A673 (cell line): Measurements from ENCODE around the gene GMEB2. TPM values are rescaled to one million over a fixed set of nuclear protein-coding genes. Genes with fewer than 3 reads are reported as not detected.
A peak's percentile ranks its signal among the peaks of the same experiment; 100 is the strongest.

Source experiments
- BruUV-seq: library from RNA; stranded (reverse); fragments of 400-500 nt; replicated peaks from 2 replicates; lab custom pipeline; 2021; lab: Mats Ljungman, UMichigan
- CTCF ChIA-PET: fragments of 300-600 bp; sonication (Branson Sonifier 250); formaldehyde crosslinking; loops from one replicate; lab custom pipeline; 2022; ENCODE audit warnings: antibody characterized with exemption; lab: Charles Lee
- POLR2A ChIA-PET: fragments of 300-600 bp; sonication (Branson Sonifier 250); formaldehyde crosslinking; loops from one replicate; lab custom pipeline; 2022; ENCODE audit warnings: antibody characterized with exemption; ENCODE audit not compliant: low non-redundant PET; lab: Charles Lee
- DNase-seq: peaks from one replicate; pipeline ENCODE4 v3.0.0-alpha.2; 2015; ENCODE audit warnings: low spot score
- H3K27ac ChIP-seq: fragments of 200-600 bp; sonication (generic); 2 replicates; pipeline ENCODE4 v1.5.1; 2016; ENCODE audit warnings: mixed run types, low read depth, mild to moderate bottlenecking, mixed read lengths, antibody characterized with exemption, low read length; ENCODE audit not compliant: poor library complexity, severe bottlenecking
- H3K27me3 ChIP-seq: fragments of 200-600 bp; sonication (generic); replicated peaks from 2 replicates; pipeline ENCODE4 v1.6.1; 2017; ENCODE audit warnings: mixed run types, low read depth, mild to moderate bottlenecking, mixed read lengths, antibody characterized with exemption, low read length; ENCODE audit not compliant: insufficient read depth, poor library complexity
- H3K36me3 ChIP-seq: fragments of 200-600 bp; sonication (generic); 2 replicates; pipeline ENCODE4 v1.6.1; 2016; ENCODE audit warnings: mixed run types, mild to moderate bottlenecking, mixed read lengths, antibody characterized with exemption, low read length; ENCODE audit not compliant: insufficient read depth, poor library complexity, severe bottlenecking
- H3K4me1 ChIP-seq: fragments of 200-600 bp; sonication (generic); 2 replicates; pipeline ENCODE4 v1.6.1; 2017; ENCODE audit warnings: mixed run types, mild to moderate bottlenecking, mixed read lengths, antibody characterized with exemption, low read length; ENCODE audit not compliant: insufficient read depth, poor library complexity, severe bottlenecking
- H3K4me3 ChIP-seq: fragments of 200-600 bp; sonication (generic); 2 replicates; pipeline ENCODE4 v1.5.1; 2016; ENCODE audit warnings: low read depth, mixed run types, mild to moderate bottlenecking, mixed read lengths, low read length; ENCODE audit not compliant: poor library complexity, severe bottlenecking
- H3K9me3 ChIP-seq: fragments of 200-600 bp; sonication (generic); 2 replicates; pipeline ENCODE4 v1.6.1; 2016; ENCODE audit warnings: mixed run types, low read depth, mild to moderate bottlenecking, mixed read lengths, antibody characterized with exemption, low read length; ENCODE audit not compliant: poor library complexity, severe bottlenecking
- CTCF ChIP-seq: fragments of 300-800, 200-600 bp; sonication (generic); conservative IDR thresholded peaks from 2 replicates; pipeline ENCODE4 v1.5.1; 2017; ENCODE audit warnings: low read depth, mild to moderate bottlenecking, antibody characterized with exemption, low read length, moderate library complexity, mixed read lengths
- EZH2 ChIP-seq: fragments of 200-600 bp; sonication (generic); IDR thresholded peaks from 2 replicates; pipeline ENCODE4 v1.6.1; 2017; ENCODE audit warnings: borderline replicate concordance, low read depth, mild to moderate bottlenecking, mixed read lengths, antibody characterized with exemption, low read length; ENCODE audit not compliant: poor library complexity, severe bottlenecking
- intact Hi-C: fragments of 100-400 bp; cut with micrococcal nuclease; formaldehyde crosslinking; loops from one replicate; pipeline ENCODE4 v1.10.0; 2022; ENCODE audit not compliant: unreplicated experiment
- total RNA-seq: library from RNA; stranded (reverse); gene quantifications from 2 replicates; pipeline ENCODE4 v1.2.3, GENCODE V29; 2021

The GMEB2 gene
- total RNA-seq, 1 experiment from 2014 or later: 12.8 TPM

DNA sequence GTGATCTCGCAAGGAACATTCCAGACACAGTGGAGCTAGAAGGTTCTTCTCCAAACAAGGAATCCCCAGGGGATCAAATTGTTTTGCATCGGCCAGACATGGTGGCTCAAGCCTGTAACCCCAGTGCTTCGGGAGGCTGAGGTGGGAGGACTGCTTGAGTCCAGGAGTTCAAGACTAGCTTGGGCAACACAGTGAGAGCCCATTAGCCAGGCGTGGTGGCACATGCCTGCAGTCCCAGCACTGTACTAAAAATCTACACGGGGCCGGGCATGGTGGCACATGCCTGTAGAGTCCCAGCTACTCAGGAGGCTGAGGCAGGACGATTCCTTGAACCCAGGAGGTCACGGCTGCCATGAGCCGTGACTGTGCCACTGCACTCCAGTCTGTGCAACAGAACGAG lies 15.3 kb downstream of the GMEB2 start:
- no peak for DNase-seq
- BruUV-seq: no TSS peak
- CTCF ChIA-PET: interaction anchor here (0.6 kb wide), 1 partner anchor 178 kb away, joined by 3 read pairs; no protein-coding TSS in a partner anchor

GRCh38 chr20:63610581-63611435 lies 16.1 kb downstream of the GMEB2 start:
- no peak overlapping the region for H3K4me3 ChIP-seq
- no peaks in the 10 kb centered on the region for H3K9me3 ChIP-seq
- ChIA-PET POLR2A (no interaction called here), CTCF (no interaction called here)
- no peak for TF ChIP-seq EZH2
- no peak for TF ChIP-seq CTCF
- H3K36me3 ChIP-seq: no peaks in the 10 kb centered on the region
- DNase-seq: no peak
- no TSS peak for BruUV-seq
- no peaks in the 10 kb centered on the region for H3K4me1 ChIP-seq
- H3K27ac ChIP-seq: peak overlapping the region; percentile 23
- intact Hi-C loops: no loop called here
- H3K27me3 ChIP-seq: no peaks in the 10 kb centered on the region

More for the DNA sequence above, 15.3 kb downstream of the GMEB2 start:
- intact Hi-C loops: no loop called here
- Histone ChIP-seq H3K27me3 (no peaks in the 10 kb centered on the region), H3K36me3 (peaks cover under 1% of the 10 kb centered on the region), H3K4me3 (no peak overlapping the region), H3K4me1 (no peaks in the 10 kb centered on the region), H3K9me3 (no peaks in the 10 kb centered on the region), H3K27ac (no peak overlapping the region)
- POLR2A ChIA-PET: no interaction called here
- TF ChIP-seq EZH2 (no peak), CTCF (no peak)

- no TSS peak for BruUV-seq
- Histone ChIP-seq H3K36me3 (peaks cover 14% of the 10 kb centered on the region), H3K27me3 (no peaks in the 10 kb centered on the region), H3K4me3 (no peak overlapping the region), H3K4me1 (no peaks in the 10 kb centered on the region), H3K9me3 (no peaks in the 10 kb centered on the region), H3K27ac (no peak overlapping the region)
- TF ChIP-seq EZH2 (no peak), CTCF (no peak)
- no peak for DNase-seq
- POLR2A ChIA-PET: no interaction called here
- CTCF ChIA-PET: no interaction called here
- intact Hi-C loops: no loop called here
Measured at GRCh38 chr20:63606686-63607085, 20.2 kb downstream of the GMEB2 start.
